Gastrocnemius medialis (tissue), 4 donors: Measurements from ENCODE around the gene RBMS3. TPM values are rescaled to one million over a fixed set of nuclear protein-coding genes. Genes with fewer than 3 reads are reported as not detected.
"Not testable (repeated sequence)": the region's sequence is repeated elsewhere in the genome, so short reads cannot be mapped to it uniquely, and the experiment has no call there.

Experiments
- ATAC-seq, 2 donors: fragments of 150-250 bp; one replicate each; pipeline ENCODE4 v1.9.1; 2016
- DNase-seq, 2 donors: peaks; one replicate each; pipeline ENCODE4 v3.0.0-alpha.2; 2019
- H3K27ac ChIP-seq, 4 donors: fragments of 200-600 bp; sonication (generic); 1 replicate in 1 of 4; 2 replicates in 3 of 4; pipeline ENCODE4 v1.5.1; 2016 to 2018; ENCODE audit warnings: mild to moderate bottlenecking in 2 of 4, moderate library complexity in 1 of 4
- H3K27me3 ChIP-seq, 3 donors: fragments of 200-600 bp; sonication (generic) in 2 of 3; 1 replicate in 1 of 3; 2 replicates in 2 of 3; pipeline versions ENCODE4 v1.5.1 to v1.6.0; 2016 to 2019; ENCODE audit warnings: mild to moderate bottlenecking in 1 of 3, moderate library complexity in 1 of 3
- H3K36me3 ChIP-seq, 2 donors: fragments of 200-600 bp; sonication (generic) in 1 of 2; one replicate each; pipeline ENCODE4 v1.5.1; 2017 to 2018
- H3K4me1 ChIP-seq, 2 donors: fragments of 200-600 bp; sonication (generic) in 1 of 2; one replicate each; pipeline ENCODE4 v1.5.1; 2016 to 2017; ENCODE audit warnings: mild to moderate bottlenecking in 2 of 2
- H3K4me3 ChIP-seq, 4 donors: fragments of 200-600 bp; sonication (generic) in 3 of 4; 1 replicate in 1 of 4; 2 replicates in 3 of 4; pipeline ENCODE4 v1.5.1; 2016 to 2019; ENCODE audit warnings: mild to moderate bottlenecking in 2 of 4
- H3K9me3 ChIP-seq, 3 donors: fragments of 200-600 bp; sonication (generic) in 2 of 3; 1 replicate in 1 of 3; 2 replicates in 2 of 3; pipeline ENCODE4 v1.5.1; 2016 to 2019
- POLR2A ChIP-seq, 2 donors: fragments of 450-650 bp; IDR thresholded peaks; one replicate each; pipeline ENCODE4 v1.6.1; 2017; ENCODE audit warnings: antibody characterized with exemption in 2 of 2, mild to moderate bottlenecking in 2 of 2, moderate library complexity in 2 of 2
- in situ Hi-C, 4 donors: fragments of 200-750 bp; cut with MboI; loops; one replicate each; pipeline versions ENCODE4 v1.15.0 to v1.8.0; 2017; ENCODE audit warnings: low sequenced_read_pairs in 4 of 4
- intact Hi-C: fragments of 100-400 bp; cut with DNase I; formaldehyde crosslinking; loops from one replicate; pipeline ENCODE4 v1.15.1; 2023; ENCODE audit warnings: low total_unique reads
- total RNA-seq, 4 donors: library from RNA; depleted of rRNA; stranded (reverse); fragments of >200 nt; gene quantifications; one replicate each; pipeline versions ENCODE4 v1.1.0 to v1.2.3, GENCODE V29; 2016
- TF ChIP-seq, protein P1 (sequence below), 5 experiments: fragments of 450-650 bp in 3 of 5; fragments of 200-600 bp in 2 of 5; sonication (generic) in 2 of 5; IDR thresholded peaks in 4 of 5; conservative IDR thresholded peaks in 1 of 5; 1 replicate in 4 of 5; 2 replicates in 1 of 5; pipeline ENCODE4 v1.5.1; 2016 to 2019; ENCODE audit warnings: antibody characterized with exemption in 5 of 5, mild to moderate bottlenecking in 3 of 5, moderate library complexity in 3 of 5

Gene RBMS3
- total RNA-seq, 4 donors from 2014 or later, result 16.1 to 38.8 (median 22.7) TPM

- H3K36me3 ChIP-seq, result no peaks in the 10 kb centered on the region
- H3K27me3 ChIP-seq, result no peaks in the 10 kb centered on the region
- no peak overlapping the region for H3K27ac ChIP-seq
- DNase-seq, result no peak
- no peak for ATAC-seq
- in situ Hi-C loops (loop anchor here in 2 of 4 donors (10.0 to 25.0 kb wide), 3 partner anchors 159 to 651 kb away; no protein-coding TSS in a partner anchor), intact Hi-C loops (no loop called here)
- no peak overlapping the region for H3K4me3 ChIP-seq
- TF ChIP-seq POLR2A (IDR thresholded peaks at IDR 0.05), result no peak
- TF ChIP-seq, protein P1, sequence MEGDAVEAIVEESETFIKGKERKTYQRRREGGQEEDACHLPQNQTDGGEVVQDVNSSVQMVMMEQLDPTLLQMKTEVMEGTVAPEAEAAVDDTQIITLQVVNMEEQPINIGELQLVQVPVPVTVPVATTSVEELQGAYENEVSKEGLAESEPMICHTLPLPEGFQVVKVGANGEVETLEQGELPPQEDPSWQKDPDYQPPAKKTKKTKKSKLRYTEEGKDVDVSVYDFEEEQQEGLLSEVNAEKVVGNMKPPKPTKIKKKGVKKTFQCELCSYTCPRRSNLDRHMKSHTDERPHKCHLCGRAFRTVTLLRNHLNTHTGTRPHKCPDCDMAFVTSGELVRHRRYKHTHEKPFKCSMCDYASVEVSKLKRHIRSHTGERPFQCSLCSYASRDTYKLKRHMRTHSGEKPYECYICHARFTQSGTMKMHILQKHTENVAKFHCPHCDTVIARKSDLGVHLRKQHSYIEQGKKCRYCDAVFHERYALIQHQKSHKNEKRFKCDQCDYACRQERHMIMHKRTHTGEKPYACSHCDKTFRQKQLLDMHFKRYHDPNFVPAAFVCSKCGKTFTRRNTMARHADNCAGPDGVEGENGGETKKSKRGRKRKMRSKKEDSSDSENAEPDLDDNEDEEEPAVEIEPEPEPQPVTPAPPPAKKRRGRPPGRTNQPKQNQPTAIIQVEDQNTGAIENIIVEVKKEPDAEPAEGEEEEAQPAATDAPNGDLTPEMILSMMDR (IDR thresholded peaks at IDR 0.05 in 4 of 5, conservative IDR thresholded peaks at IDR 0.05 in 1 of 5), result no peak
- H3K9me3 ChIP-seq, result no peaks in the 10 kb centered on the region
- H3K4me1 ChIP-seq, result no peaks in the 10 kb centered on the region
These were observed 755.2 kb downstream of the RBMS3 start for GRCh38 chr3:30035935-30036567.

DNA sequence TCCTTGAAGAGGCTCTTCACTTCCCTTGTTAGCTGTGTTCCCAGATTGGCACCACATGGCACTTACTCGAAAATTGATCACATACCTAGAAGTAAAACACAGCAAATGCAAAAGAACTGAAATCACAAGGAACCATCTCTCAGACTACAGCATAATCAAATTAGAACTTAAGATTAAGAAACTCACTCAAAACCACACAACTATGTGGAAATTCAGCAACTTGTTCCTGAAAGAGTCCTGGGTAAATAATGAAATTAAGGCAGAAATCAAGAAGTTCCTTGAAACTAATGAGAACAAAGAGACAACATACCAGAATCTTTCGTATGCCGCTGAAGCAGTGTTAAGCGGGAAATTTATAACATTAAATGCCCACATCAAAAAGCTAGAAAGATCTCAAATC, 759.3 kb downstream of the RBMS3 start:
- no peak overlapping the region for H3K4me3 ChIP-seq
- no peak for TF ChIP-seq POLR2A (IDR thresholded peaks at IDR 0.05)
- TF ChIP-seq, protein P1 (IDR thresholded peaks at IDR 0.05 in 4 of 5, conservative IDR thresholded peaks at IDR 0.05 in 1 of 5), result no peak
- intact Hi-C loops (loop anchor here (10.0 kb wide), 1 partner anchor 1095 kb away; no protein-coding TSS in a partner anchor), in situ Hi-C loops (loop anchor here in 3 of 4 donors (5.0 to 25.0 kb wide), 3 partner anchors 155 to 647 kb away; no protein-coding TSS in a partner anchor)
- H3K27me3 ChIP-seq, result no peaks in the 10 kb centered on the region
- no peaks in the 10 kb centered on the region for H3K9me3 ChIP-seq
- no peaks in the 10 kb centered on the region for H3K36me3 ChIP-seq
- no peak overlapping the region for H3K27ac ChIP-seq
- DNase-seq (no peak), ATAC-seq (no peak)
- peaks cover 0 to 4% of the 10 kb centered on the region in 2 donors for H3K4me1 ChIP-seq

DNA sequence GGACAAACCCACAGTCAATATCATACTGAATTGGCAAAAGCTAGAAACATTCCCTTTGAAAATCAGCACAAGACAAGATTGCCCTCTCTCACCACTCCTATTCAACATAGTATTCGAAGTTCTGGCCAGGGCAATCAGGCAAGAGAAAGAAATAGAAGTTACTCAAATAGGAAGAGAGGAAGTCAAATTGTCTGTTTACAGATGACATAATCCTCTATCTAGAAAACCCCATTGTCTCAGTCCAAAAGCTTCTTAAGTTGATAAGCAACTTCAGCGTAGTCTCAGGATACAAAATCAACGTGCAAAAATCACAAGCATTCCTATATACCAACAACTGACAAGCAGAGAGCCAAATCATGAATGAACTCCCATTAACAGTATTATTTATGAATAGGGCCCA, 760.6 kb downstream of the RBMS3 start:
- not testable (repeated sequence) for H3K4me1 ChIP-seq, H3K36me3 ChIP-seq, H3K27me3 ChIP-seq, H3K9me3 ChIP-seq, DNase-seq, H3K4me3 ChIP-seq, H3K27ac ChIP-seq, ATAC-seq
- in situ Hi-C loops (loop anchor here in 3 of 4 donors (5.0 to 25.0 kb wide), 3 partner anchors 153 to 646 kb away; no protein-coding TSS in a partner anchor), intact Hi-C loops (loop anchor here (10.0 kb wide), 1 partner anchor 1093 kb away; no protein-coding TSS in a partner anchor)

GRCh38 chr3:30042274-30042859, 761.5 kb downstream of the RBMS3 start:
- Histone ChIP-seq H3K4me1 (peaks cover 0 to 4% of the 10 kb centered on the region in 2 donors), H3K27me3 (no peaks in the 10 kb centered on the region), H3K36me3 (no peaks in the 10 kb centered on the region), H3K9me3 (no peaks in the 10 kb centered on the region), H3K27ac (no peak overlapping the region), H3K4me3 (no peak overlapping the region)
- in situ Hi-C loops, result loop anchor here in 3 of 4 donors (5.0 to 25.0 kb wide), 3 partner anchors 152 to 645 kb away; no protein-coding TSS in a partner anchor
- intact Hi-C loops, result loop anchor here (1.0 to 10.0 kb wide), 3 partner anchors 157 to 1092 kb away; no protein-coding TSS in a partner anchor
- peak in 1 of 2 donors; percentile 46 for ATAC-seq
- DNase-seq, result peak; percentile 18 to 23
- TF ChIP-seq, protein P1 (IDR thresholded peaks at IDR 0.05 in 4 of 5, conservative IDR thresholded peaks at IDR 0.05 in 1 of 5), result peak; percentile 63 to 78 (median 72)
- TF ChIP-seq POLR2A (IDR thresholded peaks at IDR 0.05), result no peak
